Muscle of leg (tissue), 11 donors: ENCODE measurements around the gene RNU6-9. TPM values are rescaled to one million over a fixed set of nuclear protein-coding genes. Genes with fewer than 3 reads are reported as not detected.
A peak's percentile ranks its signal among the peaks of the same experiment; 100 is the strongest.

ENCODE experiments used
- DNase-seq: peaks from one replicate; pipeline ENCODE4 v3.0.0; 2013
- H3K27ac ChIP-seq: one replicate; pipeline ENCODE4 v1.5.1; 2013; ENCODE audit warnings: mild to moderate bottlenecking, low read length, control low read depth
- H3K27me3 ChIP-seq: one replicate; pipeline ENCODE4 v1.6.1; 2013; ENCODE audit warnings: low read length; ENCODE audit not compliant: control insufficient read depth, insufficient read depth
- H3K36me3 ChIP-seq: one replicate; pipeline ENCODE4 v1.6.1; 2013; ENCODE audit warnings: low read length; ENCODE audit not compliant: control insufficient read depth, insufficient read depth
- H3K4me1 ChIP-seq: one replicate; pipeline ENCODE4 v1.6.1; 2013; ENCODE audit warnings: low read length; ENCODE audit not compliant: control insufficient read depth, insufficient read depth
- H3K4me3 ChIP-seq: one replicate; pipeline ENCODE4 v1.5.1; 2013; ENCODE audit warnings: low read length, control low read depth
- H3K9me3 ChIP-seq: replicated peaks from 2 replicates; pipeline ENCODE4 v1.6.1; 2013; ENCODE audit warnings: low read depth, low read length; ENCODE audit not compliant: control insufficient read depth
- WGBS: methylation state at CpG from one replicate; pipeline ENCODE4 v1.1.5; 2013; ENCODE audit warnings: missing lambda C conversion rate; ENCODE audit not compliant: insufficient coverage; 5-methylcytosine and 5-hydroxymethylcytosine counted together
- polyA plus RNA-seq, 8 donors: library from polyadenylated mRNA; unstranded; fragments of 120-200 nt; gene quantifications; one replicate each; pipeline versions ENCODE4 v1.2.1 to v1.2.3, GENCODE V29; 2013; ENCODE audit warnings: inconsistent platforms in 1 of 8, low replicate concordance in 1 of 8; ENCODE audit not compliant: insufficient read length in 8 of 8, insufficient read depth in 1 of 8
- total RNA-seq: library from RNA; stranded (reverse); fragments of 120-200 nt; gene quantifications from one replicate; pipeline ENCODE4 v1.2.4, GENCODE V29; 2013

RNU6-9 gene
- total and polyA plus RNA-seq, 9 donors = not detected

DNA sequence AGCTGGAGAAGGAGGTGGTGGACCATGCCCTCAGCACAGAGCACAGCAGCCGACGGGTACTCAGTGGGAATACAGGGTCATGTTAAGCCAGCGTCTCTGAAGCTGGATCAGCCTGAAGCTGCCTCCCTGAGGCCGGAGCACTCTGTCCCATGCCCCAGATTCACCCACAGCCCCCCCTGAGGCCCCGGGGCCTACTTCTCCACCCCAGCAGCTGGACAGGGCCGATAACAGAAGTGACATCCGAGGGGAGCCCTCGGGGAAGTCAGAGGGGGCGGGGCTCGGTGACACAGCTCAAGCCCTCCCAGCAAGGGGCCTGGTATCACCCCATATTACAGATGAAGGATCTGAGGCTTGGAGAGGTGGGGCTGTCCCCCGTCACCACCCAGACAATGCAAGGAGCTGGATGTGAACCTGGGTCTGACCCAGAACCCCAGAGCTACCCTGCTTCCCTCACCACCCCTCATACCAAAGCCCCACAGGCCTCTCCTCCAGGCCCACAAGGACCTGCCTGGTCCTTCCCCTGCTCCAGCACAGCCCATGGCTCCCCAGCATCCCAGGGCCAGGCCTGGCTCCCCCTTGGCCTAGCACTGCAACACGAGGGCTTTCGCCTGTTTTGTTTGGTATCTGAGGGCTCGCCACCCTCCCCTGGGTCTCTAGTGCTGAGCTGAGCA lies 14.0 kb downstream of the RNU6-9 start:
- WGBS = 80% methylated on average over 6 of the region's 14 CpGs
- Histone ChIP-seq H3K4me1 (peaks cover 10% of the 10 kb centered on the region), H3K4me3 (no peak overlapping the region), H3K27me3 (no peaks in the 10 kb centered on the region), H3K9me3 (no peaks in the 10 kb centered on the region), H3K36me3 (peaks cover 2% of the 10 kb centered on the region), H3K27ac (no peak overlapping the region)
- no peak for DNase-seq

DNA sequence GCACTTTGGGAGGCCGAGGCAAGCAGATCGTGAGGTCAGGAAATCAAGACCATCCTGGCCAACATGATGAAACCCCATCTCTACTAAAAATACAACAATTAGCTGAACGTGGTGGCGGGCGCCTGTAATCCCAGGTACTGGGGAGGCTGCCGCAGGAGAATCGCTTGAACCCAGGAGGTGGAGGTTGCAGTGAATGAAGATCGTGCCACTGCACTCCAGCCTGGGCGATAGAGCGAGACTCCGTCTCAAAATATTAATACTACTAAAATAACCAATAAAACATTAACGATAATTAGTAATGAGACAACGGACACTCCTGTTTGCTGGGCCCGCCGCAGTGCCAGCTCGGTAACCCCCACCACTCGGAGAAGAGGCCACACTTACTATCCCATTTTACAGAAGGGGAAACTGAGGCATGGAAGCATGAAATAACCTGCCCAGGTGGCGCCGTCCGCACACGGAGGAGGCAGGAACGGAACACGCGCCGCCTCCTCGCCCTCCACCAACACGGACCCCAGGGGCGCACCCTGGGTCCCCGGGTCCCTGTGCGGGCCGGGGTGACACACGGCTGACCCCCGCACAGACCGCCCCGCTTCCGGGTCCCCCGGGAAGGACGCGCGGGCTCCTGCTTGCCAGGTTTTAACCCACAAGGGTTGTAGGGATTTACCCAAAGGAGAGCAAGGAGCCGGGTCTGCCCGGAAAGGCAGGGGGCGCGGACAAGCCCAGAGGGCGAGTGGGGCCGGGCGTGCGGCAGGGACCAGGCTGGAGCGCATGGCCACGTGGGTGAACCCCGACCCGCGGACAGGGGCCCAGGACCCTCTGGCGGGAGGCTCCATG lies 18.1 kb downstream of the RNU6-9 start:
- no peaks in the 10 kb centered on the region for H3K36me3 ChIP-seq
- peaks cover 8% of the 10 kb centered on the region for H3K4me1 ChIP-seq
- H3K27ac ChIP-seq = no peak overlapping the region
- H3K9me3 ChIP-seq = no peaks in the 10 kb centered on the region
- H3K4me3 ChIP-seq = no peak overlapping the region
- H3K27me3 ChIP-seq = peaks cover 13% of the 10 kb centered on the region
- WGBS = 79% methylated on average over 33 of the region's 54 CpGs
- no peak for DNase-seq

- no peak overlapping the region for H3K27ac ChIP-seq
- peak overlapping the region; percentile 81 for H3K4me3 ChIP-seq
- no peaks in the 10 kb centered on the region for H3K36me3 ChIP-seq
- peak; percentile 55 for DNase-seq
- peaks cover 13% of the 10 kb centered on the region for H3K4me1 ChIP-seq
- under 1% methylated on average over 29 of the region's 69 CpGs for WGBS
- no peaks in the 10 kb centered on the region for H3K9me3 ChIP-seq
- H3K27me3 ChIP-seq = peaks cover 23% of the 10 kb centered on the region
Observed at GRCh38 chr19:912181-913079, 19.1 kb downstream of the RNU6-9 start.

GRCh38 chr19:913080-913748 lies 19.9 kb downstream of the RNU6-9 start, which contains the start of gene R3HDM4:
R3HDM4 (minus strand) TSS chr19:913219; CDS start chr19:913157, 62 bp downstream.
- Histone ChIP-seq H3K27me3 (peaks cover 30% of the 10 kb centered on the region), H3K4me3 (peak within 1 kb of the TSS; percentile 94), H3K36me3 (no peaks in the 10 kb centered on the region), H3K9me3 (no peaks in the 10 kb centered on the region), H3K27ac (peak within 1 kb of the TSS; percentile 89), H3K4me1 (peaks cover 21% of the 10 kb centered on the region)
- WGBS = under 1% methylated on average over 63 of the region's 76 CpGs
- DNase-seq = peak; percentile 89

GRCh38 chr19:916645-917322 lies 23.5 kb downstream of the RNU6-9 start:
- no peak for DNase-seq
- peaks cover 30% of the 10 kb centered on the region for H3K4me1 ChIP-seq
- no peak overlapping the region for H3K27ac ChIP-seq
- no peaks in the 10 kb centered on the region for H3K9me3 ChIP-seq
- 7% methylated on average over 24 of the region's 35 CpGs for WGBS
- H3K36me3 ChIP-seq = no peaks in the 10 kb centered on the region
- peaks cover 62% of the 10 kb centered on the region for H3K27me3 ChIP-seq
- no peak overlapping the region for H3K4me3 ChIP-seq

GRCh38 chr19:917323-918151 lies 24.3 kb downstream of the RNU6-9 start, which contains the start of gene KISS1R:
KISS1R (plus strand) TSS chr19:917333; CDS start chr19:917503, 170 bp downstream.
- under 1% methylated on average over 86 of the region's 87 CpGs for WGBS
- Histone ChIP-seq H3K36me3 (no peaks in the 10 kb centered on the region), H3K27ac (no peak within 1 kb of the TSS), H3K4me3 (no peak within 1 kb of the TSS), H3K4me1 (peaks cover 32% of the 10 kb centered on the region), H3K27me3 (peaks cover 62% of the 10 kb centered on the region), H3K9me3 (no peaks in the 10 kb centered on the region)
- no peak for DNase-seq

DNA sequence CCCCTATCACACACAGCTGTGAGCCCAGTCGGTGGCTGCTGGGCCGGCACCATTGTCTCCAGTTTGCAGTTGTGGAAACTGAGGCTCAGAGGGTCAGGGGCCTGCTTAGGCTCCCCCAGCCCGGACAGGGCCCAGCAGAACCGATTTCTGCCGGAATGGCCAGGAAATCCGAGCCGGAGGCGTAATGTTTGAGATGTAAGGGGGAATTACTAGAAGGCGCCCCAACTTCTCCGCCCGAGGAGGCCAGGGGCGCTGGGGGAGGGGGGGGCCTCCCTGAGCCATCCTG lies 24.8 kb downstream of the RNU6-9 start:
- H3K4me1 ChIP-seq = peaks cover 36% of the 10 kb centered on the region
- peaks cover 62% of the 10 kb centered on the region for H3K27me3 ChIP-seq
- 0% methylated on average over 7 of the region's 12 CpGs for WGBS
- no peaks in the 10 kb centered on the region for H3K36me3 ChIP-seq
- H3K27ac ChIP-seq = no peak overlapping the region
- DNase-seq = no peak
- no peaks in the 10 kb centered on the region for H3K9me3 ChIP-seq
- no peak overlapping the region for H3K4me3 ChIP-seq

GRCh38 chr19:918481-919198 lies 25.4 kb downstream of the RNU6-9 start:
- under 1% methylated on average over 43 of the region's 58 CpGs for WGBS
- H3K4me3 ChIP-seq = no peak overlapping the region

More at GRCh38 chr19:918481-919198, 25.4 kb downstream of the RNU6-9 start:
- DNase-seq = no peak
- Histone ChIP-seq H3K4me1 (peaks cover 36% of the 10 kb centered on the region), H3K27ac (no peak overlapping the region), H3K36me3 (no peaks in the 10 kb centered on the region), H3K27me3 (peaks cover 62% of the 10 kb centered on the region), H3K9me3 (no peaks in the 10 kb centered on the region)
